Smooth muscle cell of the brain vasculature (primary cell): ENCODE measurements around the gene PCDHGA1.
A peak's percentile ranks its signal among the peaks of the same experiment; 100 is the strongest.

Experiments used
- DNase-seq: peaks from one replicate; pipeline ENCODE4 v3.0.0-alpha.2; 2012; ENCODE audit warnings: low read depth, low spot score

The PCDHGA1 gene

GRCh38 chr5:141490771-141491170 lies 160.5 kb downstream of the PCDHGA1 start:
- DNase-seq = no peak

- DNase-seq = no peak
Measured at GRCh38 chr5:141491323-141492167, 161.2 kb downstream of the PCDHGA1 start.

GRCh38 chr5:141492168-141492885 lies 162.0 kb downstream of the PCDHGA1 start:
- no peak for DNase-seq

- DNase-seq = no peak
Measured at GRCh38 chr5:141493500-141494422, 163.4 kb downstream of the PCDHGA1 start.

- DNase-seq = no peak
Measured at GRCh38 chr5:141494761-141495452, 164.6 kb downstream of the PCDHGA1 start.

- no peak for DNase-seq
Measured at GRCh38 chr5:141495453-141495811, 165.1 kb downstream of the PCDHGA1 start.

- DNase-seq = peak; percentile 90
Measured at GRCh38 chr5:141496038-141496437, 165.7 kb downstream of the PCDHGA1 start.

GRCh38 chr5:141501761-141502160 lies 171.4 kb downstream of the PCDHGA1 start:
- no peak for DNase-seq

GRCh38 chr5:141503681-141504080 lies 173.4 kb downstream of the PCDHGA1 start:
- no peak for DNase-seq

- no peak for DNase-seq
Measured at GRCh38 chr5:141504216-141504615, 173.9 kb downstream of the PCDHGA1 start.

GRCh38 chr5:141506381-141507155 lies 176.3 kb downstream of the PCDHGA1 start:
- DNase-seq = no peak

GRCh38 chr5:141507387-141508091 lies 177.2 kb downstream of the PCDHGA1 start:
- peak; percentile 80 for DNase-seq

GRCh38 chr5:141508440-141508797 lies 178.1 kb downstream of the PCDHGA1 start:
- no peak for DNase-seq

- peak; percentile 83 for DNase-seq
Measured at GRCh38 chr5:141508798-141509611, 178.7 kb downstream of the PCDHGA1 start.

GRCh38 chr5:141510160-141510559 lies 179.8 kb downstream of the PCDHGA1 start:
- DNase-seq = no peak

- DNase-seq = no peak
Measured at GRCh38 chr5:141510850-141511601, 180.7 kb downstream of the PCDHGA1 start.

GRCh38 chr5:141511771-141512325 lies 181.5 kb downstream of the PCDHGA1 start:
- DNase-seq = no peak

GRCh38 chr5:141512390-141512910 lies 182.1 kb downstream of the PCDHGA1 start:
- no peak for DNase-seq
